Naive thymus-derived CD8-positive, alpha-beta T cell (primary cell): ENCODE results near the gene BUD13. TPM values are rescaled to one million over a fixed set of nuclear protein-coding genes. Genes with fewer than 3 reads are reported as not detected.

Experiments used
- ATAC-seq, 2 donors: fragments of 150-1000 bp; cut with Tn5 transposase in 1 of 2; sonication (Bioruptor Pico), chemical (Tn5 transposase) in 1 of 2; 1 replicate in 1 of 2; 2 replicates in 1 of 2; pipeline ENCODE4 v1.10.0; 2021; ENCODE audit warnings: mild to moderate bottlenecking in 2 of 2, moderate library complexity in 2 of 2
- POLR2A ChIA-PET: fragments of 350-600 bp; sonication (Branson Sonifier 250); formaldehyde crosslinking; loops from one replicate; lab custom pipeline; 2021; ENCODE audit warnings: antibody characterized with exemption; lab: Charles Lee
- DNase-seq, 10 donors: peaks; one replicate each; pipeline versions ENCODE4 v3.0.0 to v3.0.0-alpha.2; 2020 to 2022
- H3K27ac Mint-ChIP-seq, 10 donors: one replicate each; pipeline ENCODE4 v1.8.0; 2020 to 2022; ENCODE audit warnings: mild to moderate bottlenecking in 10 of 10, mixed read lengths in 10 of 10, moderate library complexity in 4 of 10, inconsistent platforms in 1 of 10
- H3K27me3 Mint-ChIP-seq, 5 donors: one replicate each; pipeline ENCODE4 v1.8.0; 2021 to 2022; ENCODE audit warnings: mixed read lengths in 5 of 5
- H3K36me3 Mint-ChIP-seq, 3 donors: one replicate each; pipeline ENCODE4 v1.8.0; 2020 to 2022; ENCODE audit warnings: mixed read lengths in 3 of 3, mild to moderate bottlenecking in 2 of 3, inconsistent platforms in 1 of 3
- H3K4me1 Mint-ChIP-seq, 4 donors: one replicate each; pipeline ENCODE4 v1.8.0; 2021 to 2022; ENCODE audit warnings: mixed read lengths in 4 of 4
- H3K4me3 Mint-ChIP-seq, 10 donors: one replicate each; pipeline ENCODE4 v1.8.0; 2020 to 2022; ENCODE audit warnings: mild to moderate bottlenecking in 10 of 10, mixed read lengths in 10 of 10, moderate library complexity in 6 of 10, inconsistent platforms in 1 of 10
- H3K9me3 Mint-ChIP-seq, 9 donors: one replicate each; pipeline ENCODE4 v1.8.0; 2020 to 2022; ENCODE audit warnings: mixed read lengths in 9 of 9, mild to moderate bottlenecking in 3 of 9, inconsistent platforms in 1 of 9, moderate library complexity in 1 of 9
- polyA plus RNA-seq, 3 donors: library from polyadenylated mRNA; unstranded; fragments of 300-500 nt; fragmentation: Illumina TruSeq; gene quantifications; one replicate each; pipeline ENCODE4 v1.2.3, GENCODE V29; 2021
- total RNA-seq, 8 experiments: library from RNA in 2 of 8; stranded (reverse) in 2 of 8; gene quantifications; one replicate each; pipeline ENCODE4 v1.2.3 and lab custom pipeline; 2021 to 2026

Gene BUD13
- total RNA-seq (10 to 100 TPM; 14.2 to 16.2 TPM), polyA plus RNA-seq (10 to 100 TPM in 1 of 3 donors, 1 to 10 TPM in 2; 5.4 to 16.2 (median 6.6) TPM), total RNA-seq (lab: John Stamatoyannopoulos, UW) (20.0 to 46.8 (median 34.6) reads per million in 6 experiments)

GRCh38 chr11:116772443-116773202 is at the start of gene BUD13:
Gene BUD13, minus strand, starts transcription at chr11:116772987. Its CDS starts 23 bp downstream, at chr11:116772964.
- DNase-seq (peak; percentile 84 to 99 (median 94)), ATAC-seq (peak; percentile 91 to 92)
- peaks cover 0 to 38% (median 0%) of the 10 kb centered on the region in 3 donors for H3K36me3 Mint-ChIP-seq
- H3K9me3 Mint-ChIP-seq: no peaks in the 10 kb centered on the region
- H3K4me1 Mint-ChIP-seq: peaks cover 17 to 46% (median 42%) of the 10 kb centered on the region in 4 donors
- peak within 1 kb of the TSS; percentile 93 to 99 (median 97) for H3K27ac Mint-ChIP-seq
- H3K27me3 Mint-ChIP-seq: no peaks in the 10 kb centered on the region
- peak within 1 kb of the TSS; percentile 84 to 99 (median 98) for H3K4me3 Mint-ChIP-seq
- POLR2A ChIA-PET: interaction anchor here (0.9 to 6.0 kb wide), 11 partner anchors 9 to 555 kb away, joined by 3 to 66 read pairs (median 5); partner anchors contain the start of genes APOA5, CEP164, SIK3 and ZPR1

DNA sequence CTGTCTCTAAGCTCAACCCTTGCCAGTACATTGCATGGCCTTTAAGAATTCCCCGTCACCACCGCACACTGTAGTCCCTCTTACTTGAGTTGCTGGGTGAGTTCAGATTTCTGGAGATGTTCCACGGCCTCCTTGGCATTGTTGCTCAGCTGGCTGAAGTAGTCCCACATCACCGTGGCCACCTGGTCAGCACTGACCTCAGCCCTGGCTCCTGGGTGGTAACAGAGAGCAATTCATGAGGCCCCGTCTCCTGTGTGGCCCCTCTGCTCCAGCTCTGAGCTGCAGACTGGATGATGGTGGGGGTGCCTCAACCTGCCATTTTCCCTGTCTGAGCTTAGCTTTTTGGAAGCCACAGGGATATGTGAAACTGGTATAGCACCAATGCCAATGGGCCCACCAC is 49.8 kb upstream of the BUD13 start:
- Mint-ChIP-seq H3K9me3 (no peaks in the 10 kb centered on the region), H3K4me3 (no peak overlapping the region), H3K36me3 (no peaks in the 10 kb centered on the region), H3K27me3 (no peaks in the 10 kb centered on the region), H3K4me1 (no peaks in the 10 kb centered on the region), H3K27ac (peak overlapping the region in 1 of 10 donors; percentile 54)
- POLR2A ChIA-PET: interaction anchor here (0.9 to 1.4 kb wide), 2 partner anchors 31 to 35 kb away, joined by 5 read pairs; partner anchors contain the start of gene ZPR1
- DNase-seq (peak in 1 of 10 donors; percentile 5), ATAC-seq (no peak)

- no peak overlapping the region for H3K27ac Mint-ChIP-seq
- no peaks in the 10 kb centered on the region for H3K36me3 Mint-ChIP-seq
- no peaks in the 10 kb centered on the region for H3K4me1 Mint-ChIP-seq
- no peaks in the 10 kb centered on the region for H3K9me3 Mint-ChIP-seq
- DNase-seq (no peak), ATAC-seq (no peak)
- H3K27me3 Mint-ChIP-seq: no peaks in the 10 kb centered on the region
- POLR2A ChIA-PET: no interaction called here
- H3K4me3 Mint-ChIP-seq: no peak overlapping the region
Observed at GRCh38 chr11:116821050-116821918, 48.5 kb upstream of the BUD13 start.

- H3K27me3 Mint-ChIP-seq: no peaks in the 10 kb centered on the region
- no peak for DNase-seq
- POLR2A ChIA-PET: interaction anchor here (0.6 to 0.7 kb wide), 2 partner anchors 276 to 355 kb away, joined by 3 to 5 read pairs; no protein-coding TSS in a partner anchor
- no peak overlapping the region for H3K27ac Mint-ChIP-seq
- H3K36me3 Mint-ChIP-seq: no peaks in the 10 kb centered on the region
- H3K4me3 Mint-ChIP-seq: no peak overlapping the region
- H3K9me3 Mint-ChIP-seq: no peaks in the 10 kb centered on the region
- peaks cover 0 to 2% (median 0%) of the 10 kb centered on the region in 4 donors for H3K4me1 Mint-ChIP-seq
- ATAC-seq: no peak
Observed at GRCh38 chr11:116819049-116819448, 46.3 kb upstream of the BUD13 start.

DNA sequence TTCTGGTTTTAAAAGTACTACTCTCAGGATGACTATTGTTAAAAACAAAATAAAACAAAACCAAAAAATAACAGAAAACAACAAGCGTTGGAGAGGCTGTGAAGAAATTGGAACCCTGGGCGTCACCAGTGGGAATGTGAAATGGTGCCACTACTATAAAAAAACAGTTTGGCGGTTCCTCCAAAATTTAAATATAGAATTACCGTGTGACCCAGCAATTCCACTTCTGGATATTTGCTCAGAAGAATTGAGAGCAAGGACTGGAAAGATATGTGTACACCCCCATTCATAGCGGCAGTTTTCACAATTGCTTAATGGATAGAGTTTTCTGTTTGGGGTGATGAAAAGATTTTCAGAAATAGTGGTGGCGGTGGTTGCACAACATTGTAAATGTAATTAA is 41.7 kb upstream of the BUD13 start:
- ATAC-seq: no peak

GRCh38 chr11:116813781-116814471 is 41.1 kb upstream of the BUD13 start:
- POLR2A ChIA-PET: no interaction called here
- Mint-ChIP-seq H3K4me3 (peak overlapping the region in 1 of 10 donors; percentile 34), H3K27me3 (peaks cover 0 to 2% (median 0%) of the 10 kb centered on the region in 5 donors), H3K27ac (peak overlapping the region in 1 of 10 donors; percentile 17), H3K9me3 (no peaks in the 10 kb centered on the region), H3K36me3 (no peaks in the 10 kb centered on the region), H3K4me1 (peaks cover 0 to 2% (median 0%) of the 10 kb centered on the region in 4 donors)
- no peak for ATAC-seq
- DNase-seq: no peak

More for the DNA sequence above, 41.7 kb upstream of the BUD13 start:
- Mint-ChIP-seq H3K27me3 (no peaks in the 10 kb centered on the region), H3K9me3 (no peaks in the 10 kb centered on the region), H3K36me3 (no peaks in the 10 kb centered on the region), H3K27ac (no peak overlapping the region), H3K4me3 (no peak overlapping the region), H3K4me1 (peaks cover 0 to 2% (median 0%) of the 10 kb centered on the region in 4 donors)
- no peak for DNase-seq
- POLR2A ChIA-PET: no interaction called here

DNA sequence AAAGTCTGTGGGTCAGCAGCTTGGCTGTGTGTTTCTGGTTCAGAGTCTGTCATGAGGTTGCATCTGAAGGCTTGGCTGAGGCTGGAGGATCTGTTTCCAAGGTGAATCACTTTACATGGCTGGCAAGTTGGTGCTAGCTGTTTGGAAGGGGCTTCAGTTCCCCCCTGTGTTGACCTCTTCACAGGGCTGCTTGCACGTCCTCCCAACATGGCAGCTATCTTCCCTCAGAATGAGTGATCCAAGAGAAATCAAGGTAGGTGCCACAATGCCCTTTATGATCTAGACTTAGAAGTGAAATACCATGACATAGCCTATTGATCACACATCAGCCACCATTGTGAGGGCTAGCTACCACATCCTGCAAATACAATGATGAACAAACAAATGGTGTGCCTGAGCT is 40.4 kb upstream of the BUD13 start:
- no peaks in the 10 kb centered on the region for H3K9me3 Mint-ChIP-seq

DNA sequence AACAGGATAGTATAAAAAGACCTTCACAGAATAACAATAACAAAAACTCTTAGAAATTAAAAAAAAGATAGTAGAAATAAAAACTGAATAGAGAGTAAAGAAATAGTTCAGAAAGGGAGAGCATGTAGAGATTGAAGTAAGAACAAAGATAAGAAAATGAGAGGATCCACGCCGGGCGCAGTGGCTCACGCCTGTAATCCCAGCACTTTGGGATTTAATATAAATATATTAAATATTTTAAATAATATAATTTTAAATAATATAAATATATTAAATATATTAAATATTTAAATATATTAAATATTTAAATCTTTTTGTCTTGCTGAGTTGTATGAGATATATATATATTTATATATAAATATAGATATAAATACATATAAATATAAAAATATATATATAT is 39.3 kb upstream of the BUD13 start:
- Mint-ChIP-seq H3K27ac (no peak overlapping the region), H3K4me1 (peaks cover 0 to 2% (median 0%) of the 10 kb centered on the region in 4 donors), H3K9me3 (no peaks in the 10 kb centered on the region), H3K36me3 (no peaks in the 10 kb centered on the region), H3K4me3 (no peak overlapping the region), H3K27me3 (peaks cover 0 to 2% (median 0%) of the 10 kb centered on the region in 5 donors)
- no peak for ATAC-seq
- no peak for DNase-seq
- POLR2A ChIA-PET: no interaction called here

More for the DNA sequence above, 40.4 kb upstream of the BUD13 start:
- ATAC-seq (no peak), DNase-seq (no peak)
- H3K4me1 Mint-ChIP-seq: peaks cover 0 to 2% (median 0%) of the 10 kb centered on the region in 4 donors
- POLR2A ChIA-PET: no interaction called here
- no peak overlapping the region for H3K27ac Mint-ChIP-seq
- H3K36me3 Mint-ChIP-seq: no peaks in the 10 kb centered on the region
- no peak overlapping the region for H3K4me3 Mint-ChIP-seq
- H3K27me3 Mint-ChIP-seq: peaks cover 0 to 2% (median 0%) of the 10 kb centered on the region in 5 donors

- DNase-seq: no peak
- Mint-ChIP-seq H3K36me3 (no peaks in the 10 kb centered on the region), H3K4me1 (peaks cover 0 to 2% (median 0%) of the 10 kb centered on the region in 4 donors), H3K27me3 (peaks cover 0 to 4% (median 0%) of the 10 kb centered on the region in 5 donors), H3K4me3 (no peak overlapping the region), H3K27ac (peak overlapping the region in 1 of 10 donors; percentile 63), H3K9me3 (no peaks in the 10 kb centered on the region)
- POLR2A ChIA-PET: interaction anchor here (1.5 kb wide), 1 partner anchor 38 kb away, joined by 3 read pairs; the partner anchor contains the start of gene BUD13
- no peak for ATAC-seq
Observed at GRCh38 chr11:116811194-116811593, 38.4 kb upstream of the BUD13 start.

- Mint-ChIP-seq H3K4me3 (no peak overlapping the region), H3K9me3 (no peaks in the 10 kb centered on the region), H3K4me1 (no peaks in the 10 kb centered on the region), H3K27ac (no peak overlapping the region), H3K36me3 (no peaks in the 10 kb centered on the region), H3K27me3 (peaks cover 0 to 4% (median 0%) of the 10 kb centered on the region in 5 donors)
- DNase-seq: no peak
- no peak for ATAC-seq
- POLR2A ChIA-PET: no interaction called here
Observed at GRCh38 chr11:116808262-116809175, 35.7 kb upstream of the BUD13 start.

GRCh38 chr11:116807601-116808261 is 34.9 kb upstream of the BUD13 start:
- no peaks in the 10 kb centered on the region for H3K36me3 Mint-ChIP-seq
- no peak overlapping the region for H3K4me3 Mint-ChIP-seq
- no peak for ATAC-seq

More at GRCh38 chr11:116807601-116808261, 34.9 kb upstream of the BUD13 start:
- H3K27me3 Mint-ChIP-seq: peaks cover 0 to 4% (median 2%) of the 10 kb centered on the region in 5 donors
- no peaks in the 10 kb centered on the region for H3K4me1 Mint-ChIP-seq
- POLR2A ChIA-PET: no interaction called here
- DNase-seq: no peak
- H3K9me3 Mint-ChIP-seq: no peaks in the 10 kb centered on the region
- H3K27ac Mint-ChIP-seq: peak overlapping the region in 1 of 10 donors; percentile 30
